DMS153 (cell line): ENCODE results near the gene ZBTB22.
"Not testable (repeated sequence)": the region's sequence is repeated elsewhere in the genome, so short reads cannot be mapped to it uniquely, and the experiment has no call there.

Experiments used
- DNase-seq: peaks from one replicate; lab custom pipeline; 2025; lab: John Stamatoyannopoulos, UW

ZBTB22 gene

GRCh38 chr6:33301877-33302276 lies 15.7 kb downstream of the ZBTB22 start:
- no peak for DNase-seq

- peak; percentile 88 for DNase-seq
Observed at GRCh38 chr6:33299237-33299944, 18.2 kb downstream of the ZBTB22 start.

GRCh38 chr6:33298773-33299236 lies 18.7 kb downstream of the ZBTB22 start, which contains the start of gene RGL2:
RGL2 (minus strand) TSS chr6:33298942; CDS start chr6:33298610, 332 bp downstream.
- DNase-seq: peak; percentile 40

- DNase-seq: peak; percentile 42
Observed at GRCh38 chr6:33297956-33298772, 19.4 kb downstream of the ZBTB22 start.

- no peak for DNase-seq
Observed at GRCh38 chr6:33297406-33297955, 20.1 kb downstream of the ZBTB22 start.

GRCh38 chr6:33296797-33297405 lies 20.6 kb downstream of the ZBTB22 start:
- DNase-seq: no peak

GRCh38 chr6:33295621-33296369 lies 21.7 kb downstream of the ZBTB22 start:
- no peak for DNase-seq

- DNase-seq: no peak
Observed at GRCh38 chr6:33294086-33294823, 23.3 kb downstream of the ZBTB22 start.

- no peak for DNase-seq
Observed at GRCh38 chr6:33292996-33293682, 24.4 kb downstream of the ZBTB22 start.

GRCh38 chr6:33290459-33290858 lies 27.1 kb downstream of the ZBTB22 start:
- DNase-seq: no peak

- no peak for DNase-seq
Observed at GRCh38 chr6:33289784-33290315, 27.7 kb downstream of the ZBTB22 start.

GRCh38 chr6:33288921-33289783 lies 28.4 kb downstream of the ZBTB22 start, which contains the start of the genes PFDN6 and WDR46:
PFDN6 (plus strand) TSS chr6:33289601; CDS start chr6:33289857, 256 bp downstream.
WDR46 (minus strand) TSS chr6:33289239; CDS start chr6:33289170, 69 bp downstream.
- peak; percentile 84 for DNase-seq

- no peak for DNase-seq
Observed at GRCh38 chr6:33288141-33288920, 29.2 kb downstream of the ZBTB22 start.

- no peak for DNase-seq
Observed at GRCh38 chr6:33286946-33287914, 30.3 kb downstream of the ZBTB22 start.

GRCh38 chr6:33285214-33285613 lies 32.3 kb downstream of the ZBTB22 start:
- not testable (repeated sequence) for DNase-seq

GRCh38 chr6:33280539-33280938 lies 37.0 kb downstream of the ZBTB22 start:
- DNase-seq: no peak
